ENCODE results near the gene DOCK3.
"Not testable (repeated sequence)": the region's sequence is repeated elsewhere in the genome, so short reads cannot be mapped to it uniquely, and the experiment has no call there.

DOCK3 gene

GRCh38 chr3:51384055-51384725, 709.5 kb downstream of the DOCK3 start:
- ATAC-seq (ENCODE audit: low read depth) (no peak), DNase-seq (ENCODE audit: low spot score in 2 of 2) (peak in 1 of 2 donors; percentile 9)
- Mint-ChIP-seq H3K27me3 (no peaks in the 10 kb centered on the region), H3K4me3 (peak overlapping the region; percentile 86), H3K4me1 (peaks cover 22% of the 10 kb centered on the region), H3K36me3 (peaks cover 9% of the 10 kb centered on the region), H3K27ac (peak overlapping the region; percentile 88), H3K9me3 (no peaks in the 10 kb centered on the region)

- H3K4me3 Mint-ChIP-seq: peak within 1 kb of the TSS; percentile 86
- peak; percentile 94 for ATAC-seq (ENCODE audit: low read depth)
- no peaks in the 10 kb centered on the region for H3K27me3 Mint-ChIP-seq
- no peaks in the 10 kb centered on the region for H3K9me3 Mint-ChIP-seq
- peaks cover 11% of the 10 kb centered on the region for H3K36me3 Mint-ChIP-seq
- peak; percentile 88 to 94 for DNase-seq (ENCODE audit: low spot score in 2 of 2)
- H3K4me1 Mint-ChIP-seq: peaks cover 25% of the 10 kb centered on the region
- peak within 1 kb of the TSS; percentile 88 for H3K27ac Mint-ChIP-seq
These were observed 710.2 kb downstream of the DOCK3 start, which contains the start of gene MANF for GRCh38 chr3:51384726-51385473. TSS of gene MANF (plus strand) at chr3:51385291. CDS start at chr3:51385343, 52 bp downstream.

- H3K27me3 Mint-ChIP-seq: no peaks in the 10 kb centered on the region
- H3K36me3 Mint-ChIP-seq: peaks cover 11% of the 10 kb centered on the region
- peak overlapping the region; percentile 86 for H3K4me3 Mint-ChIP-seq
- H3K4me1 Mint-ChIP-seq: peaks cover 27% of the 10 kb centered on the region
- peak overlapping the region; percentile 88 for H3K27ac Mint-ChIP-seq
- ATAC-seq (ENCODE audit: low read depth): no peak
- no peaks in the 10 kb centered on the region for H3K9me3 Mint-ChIP-seq
- no peak for DNase-seq (ENCODE audit: low spot score in 2 of 2)
These were observed 710.9 kb downstream of the DOCK3 start for GRCh38 chr3:51385621-51386091.

- no peaks in the 10 kb centered on the region for H3K27me3 Mint-ChIP-seq
- peak overlapping the region; percentile 86 for H3K4me3 Mint-ChIP-seq
- peaks cover 29% of the 10 kb centered on the region for H3K4me1 Mint-ChIP-seq
- no peaks in the 10 kb centered on the region for H3K9me3 Mint-ChIP-seq
- H3K36me3 Mint-ChIP-seq: peaks cover 11% of the 10 kb centered on the region
- peak overlapping the region; percentile 88 for H3K27ac Mint-ChIP-seq
- ATAC-seq (ENCODE audit: low read depth): no peak
- no peak for DNase-seq (ENCODE audit: low spot score in 2 of 2)
These were observed 711.6 kb downstream of the DOCK3 start for GRCh38 chr3:51386159-51386851.

- no peaks in the 10 kb centered on the region for H3K9me3 Mint-ChIP-seq
- H3K4me3 Mint-ChIP-seq: no peak overlapping the region
- H3K36me3 Mint-ChIP-seq: peaks cover 11% of the 10 kb centered on the region
- ATAC-seq (ENCODE audit: low read depth) (no peak), DNase-seq (ENCODE audit: low spot score in 2 of 2) (no peak)
- H3K4me1 Mint-ChIP-seq: peaks cover 29% of the 10 kb centered on the region
- H3K27me3 Mint-ChIP-seq: no peaks in the 10 kb centered on the region
- H3K27ac Mint-ChIP-seq: peak overlapping the region; percentile 88
These were observed 712.1 kb downstream of the DOCK3 start for GRCh38 chr3:51386852-51387229.

- not testable (repeated sequence) for H3K27ac Mint-ChIP-seq
These were observed 712.6 kb downstream of the DOCK3 start for GRCh38 chr3:51387281-51387680.

GRCh38 chr3:51388286-51389029, 713.7 kb downstream of the DOCK3 start:
- Mint-ChIP-seq H3K4me3 (no peak overlapping the region), H3K36me3 (peaks cover 12% of the 10 kb centered on the region), H3K27me3 (no peaks in the 10 kb centered on the region), H3K9me3 (no peaks in the 10 kb centered on the region), H3K27ac (no peak overlapping the region), H3K4me1 (peaks cover 34% of the 10 kb centered on the region)
- ATAC-seq (ENCODE audit: low read depth): no peak
- DNase-seq (ENCODE audit: low spot score in 2 of 2): no peak

More at GRCh38 chr3:51387281-51387680, 712.6 kb downstream of the DOCK3 start:
- Mint-ChIP-seq H3K36me3 (peaks cover 11% of the 10 kb centered on the region), H3K4me1 (peaks cover 29% of the 10 kb centered on the region)
- H3K27me3 Mint-ChIP-seq; H3K4me3 Mint-ChIP-seq; ATAC-seq (ENCODE audit: low read depth); H3K9me3 Mint-ChIP-seq; DNase-seq (ENCODE audit: low spot score in 2 of 2): not testable (repeated sequence)

- Mint-ChIP-seq H3K4me3 (no peak overlapping the region), H3K36me3 (peaks cover 14% of the 10 kb centered on the region), H3K27me3 (no peaks in the 10 kb centered on the region), H3K9me3 (no peaks in the 10 kb centered on the region), H3K4me1 (peaks cover 33% of the 10 kb centered on the region), H3K27ac (no peak overlapping the region)
- ATAC-seq (ENCODE audit: low read depth) (no peak), DNase-seq (ENCODE audit: low spot score in 2 of 2) (peak in 1 of 2 donors; percentile 31)
These were observed 714.9 kb downstream of the DOCK3 start for GRCh38 chr3:51389423-51390183.

GRCh38 chr3:51390246-51391074, 715.7 kb downstream of the DOCK3 start:
- Mint-ChIP-seq H3K36me3 (peaks cover 19% of the 10 kb centered on the region), H3K4me3 (peak overlapping the region; percentile 68), H3K9me3 (no peaks in the 10 kb centered on the region), H3K27me3 (no peaks in the 10 kb centered on the region), H3K27ac (peak overlapping the region; percentile 77), H3K4me1 (peaks cover 38% of the 10 kb centered on the region)
- DNase-seq (ENCODE audit: low spot score in 2 of 2) (no peak), ATAC-seq (ENCODE audit: low read depth) (no peak)

GRCh38 chr3:51391075-51391565, 716.4 kb downstream of the DOCK3 start, which contains the start of gene RBM15B:
TSS of gene RBM15B (plus strand) at chr3:51391285. CDS start at chr3:51391400, 115 bp downstream.
- Mint-ChIP-seq H3K27me3 (no peaks in the 10 kb centered on the region), H3K27ac (peak within 1 kb of the TSS; percentile 77), H3K4me1 (peaks cover 32% of the 10 kb centered on the region), H3K9me3 (no peaks in the 10 kb centered on the region), H3K36me3 (peaks cover 19% of the 10 kb centered on the region), H3K4me3 (peak within 1 kb of the TSS; percentile 83)
- DNase-seq (ENCODE audit: low spot score in 2 of 2) (peak; percentile 96 to 97), ATAC-seq (ENCODE audit: low read depth) (peak; percentile 92)

- Mint-ChIP-seq H3K9me3 (no peaks in the 10 kb centered on the region), H3K36me3 (peaks cover 16% of the 10 kb centered on the region), H3K27me3 (no peaks in the 10 kb centered on the region), H3K27ac (peak overlapping the region; percentile 60), H3K4me1 (peaks cover 30% of the 10 kb centered on the region), H3K4me3 (peak overlapping the region; percentile 83)
- peak; percentile 24 to 45 for DNase-seq (ENCODE audit: low spot score in 2 of 2)
- peak; percentile 17 for ATAC-seq (ENCODE audit: low read depth)
These were observed 717.0 kb downstream of the DOCK3 start for GRCh38 chr3:51391566-51392354.

Data from memory B cell (primary cell).